ENCODE results near the gene NAA38. TPM values are rescaled to one million over a fixed set of nuclear protein-coding genes. Genes with fewer than 3 reads are reported as not detected.

NAA38 gene
- total RNA-seq, 1 donor from 2014 or later: 33.5 TPM

Other genes with a start within 250 kb of the NAA38 start
- 19.0 TPM for gene FXR2, start 242.7 kb downstream of the NAA38 start, total RNA-seq
- 100 TPM for gene SAT2, start 229.7 kb downstream of the NAA38 start, total RNA-seq
- gene SHBG, start 227.4 kb downstream of the NAA38 start, total RNA-seq: 4.6 TPM
- gene ATP1B2, start 206.6 kb downstream of the NAA38 start, total RNA-seq: 1.3 TPM
- 13.6 TPM for gene TP53, start 170.1 kb downstream of the NAA38 start, total RNA-seq
- gene WRAP53, start 169.1 kb downstream of the NAA38 start, total RNA-seq: 4.9 TPM
- 0.63 TPM for gene EFNB3, start 152.4 kb downstream of the NAA38 start, total RNA-seq
- gene DNAH2, start 139.8 kb downstream of the NAA38 start, total RNA-seq: 0.15 TPM
- 18.1 TPM for gene KDM6B, start 23.3 kb downstream of the NAA38 start, total RNA-seq
- gene TMEM88, start 2.5 kb downstream of the NAA38 start, total RNA-seq: 1.3 TPM
- gene CYB5D1, start 444 bp upstream of the NAA38 start, total RNA-seq: 12.4 TPM
- gene CHD3, start 31.2 kb upstream of the NAA38 start, total RNA-seq: 5.7 TPM
- gene RNF227, start 58.7 kb upstream of the NAA38 start, total RNA-seq: 0.23 TPM
- gene KCNAB3, start 72.3 kb upstream of the NAA38 start, total RNA-seq: 1.3 TPM
- 41.1 TPM for gene TRAPPC1, start 74.4 kb upstream of the NAA38 start, total RNA-seq
- gene CNTROB, start 74.6 kb upstream of the NAA38 start, total RNA-seq: 8.9 TPM
- 0.05 TPM for gene GUCY2D, start 145.1 kb upstream of the NAA38 start, total RNA-seq
- 0.35 TPM for gene ALOX15B, start 181.5 kb upstream of the NAA38 start, total RNA-seq
- gene ALOX12B, start 230.2 kb upstream of the NAA38 start, total RNA-seq: not detected

Data from left lobe of liver (tissue), 1 donor.